Breast epithelium (tissue), 3 donors: ENCODE data around the gene BTBD1.
A peak's percentile ranks its signal among the peaks of the same experiment; 100 is the strongest.

ENCODE experiments used
- CTCF ChIP-seq, 3 donors: fragments of 450-650 bp; IDR thresholded peaks; one replicate each; pipeline ENCODE4 v1.5.1; 2016 to 2017; ENCODE audit warnings: antibody characterized with exemption in 3 of 3, mild to moderate bottlenecking in 3 of 3, moderate library complexity in 3 of 3
- POLR2A ChIP-seq: fragments of 450-650 bp; IDR thresholded peaks from one replicate; pipeline ENCODE4 v1.6.1; 2016; ENCODE audit warnings: antibody characterized with exemption, mild to moderate bottlenecking, moderate library complexity
- POLR2AphosphoS5 ChIP-seq, 3 donors: sonication (generic); formaldehyde crosslinking; IDR thresholded peaks; one replicate each; pipeline ENCODE4 v1.6.1; 2017; ENCODE audit warnings: antibody characterized with exemption in 3 of 3

GRCh38 chr15:83010709-83011270, 56.3 kb downstream of the BTBD1 start:
- no peak for TF ChIP-seq POLR2AphosphoS5 (IDR thresholded peaks at IDR 0.05)
- TF ChIP-seq POLR2A = no peak
- TF ChIP-seq CTCF (IDR thresholded peaks at IDR 0.05) = peak in 2 of 3 donors; percentile 49 to 51
